ENCODE measurements around the gene SLC13A3.

SLC13A3 gene

GRCh38 chr20:46601603-46602122, 49.6 kb downstream of the SLC13A3 start:
- DNase-seq: no peak

GRCh38 chr20:46600286-46600752, 50.9 kb downstream of the SLC13A3 start:
- no peak for DNase-seq

DNA sequence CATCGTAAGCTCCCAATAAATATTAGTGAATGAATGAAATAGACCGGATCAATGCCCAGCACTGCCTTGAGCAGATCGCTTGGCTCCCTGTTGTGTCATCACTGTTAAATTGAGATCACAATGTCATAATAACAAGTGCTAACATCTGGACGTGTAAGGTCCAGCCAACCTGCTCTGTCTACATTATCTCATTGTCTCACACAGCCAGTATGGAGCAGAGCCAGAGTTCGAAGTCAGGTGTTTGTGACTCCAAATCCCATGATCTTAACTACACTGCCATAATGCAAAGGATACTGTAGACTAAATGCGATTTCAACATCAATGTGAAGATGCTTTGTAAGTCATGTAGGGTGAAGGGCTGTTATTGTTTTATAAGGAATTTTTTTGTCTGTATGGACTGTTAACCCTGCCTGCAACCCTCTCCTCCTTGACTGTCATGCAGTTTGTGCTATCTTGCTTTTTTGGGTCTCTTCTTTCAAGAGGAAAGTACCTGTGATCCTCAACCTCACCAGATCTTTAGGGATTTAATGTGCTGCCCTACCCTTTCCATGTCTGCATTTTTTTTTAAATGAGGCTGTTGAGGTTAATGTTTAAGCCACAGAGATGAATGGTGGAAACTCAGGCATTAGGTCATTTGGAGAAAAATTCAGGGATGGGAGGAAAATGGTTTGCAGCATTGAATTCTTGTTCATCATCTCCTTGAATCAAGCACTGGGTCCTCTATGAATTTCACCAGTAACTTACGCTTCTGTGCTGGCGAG, 51.9 kb downstream of the SLC13A3 start:
- DNase-seq: no peak

- DNase-seq: no peak
These were observed 55.3 kb downstream of the SLC13A3 start for GRCh38 chr20:46595933-46596332.

DNA sequence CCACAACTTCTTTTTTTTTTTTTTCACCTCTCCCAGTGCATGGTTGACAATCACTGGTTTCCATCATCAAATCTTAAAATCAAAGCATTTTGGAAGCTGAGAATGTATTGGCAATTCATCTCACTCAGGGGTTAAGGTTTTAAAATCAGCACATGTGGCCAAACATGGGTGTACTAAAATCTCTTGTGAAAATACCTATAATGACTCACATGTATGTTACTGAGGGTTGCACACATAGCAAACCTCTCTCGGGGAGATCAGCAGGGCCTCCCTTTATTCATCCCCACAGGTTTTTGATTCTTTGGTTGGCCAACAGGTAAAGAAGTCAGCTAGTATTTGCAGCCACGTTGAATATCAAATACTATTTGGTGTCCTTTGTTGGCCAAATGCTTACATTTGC, 56.5 kb downstream of the SLC13A3 start:
- DNase-seq: no peak

- DNase-seq: no peak
These were observed 58.5 kb downstream of the SLC13A3 start for GRCh38 chr20:46592580-46593362.

- no peak for DNase-seq
These were observed 60.8 kb downstream of the SLC13A3 start for GRCh38 chr20:46590443-46590842.

GRCh38 chr20:46588532-46589511, 62.4 kb downstream of the SLC13A3 start:
- DNase-seq: no peak

DNA sequence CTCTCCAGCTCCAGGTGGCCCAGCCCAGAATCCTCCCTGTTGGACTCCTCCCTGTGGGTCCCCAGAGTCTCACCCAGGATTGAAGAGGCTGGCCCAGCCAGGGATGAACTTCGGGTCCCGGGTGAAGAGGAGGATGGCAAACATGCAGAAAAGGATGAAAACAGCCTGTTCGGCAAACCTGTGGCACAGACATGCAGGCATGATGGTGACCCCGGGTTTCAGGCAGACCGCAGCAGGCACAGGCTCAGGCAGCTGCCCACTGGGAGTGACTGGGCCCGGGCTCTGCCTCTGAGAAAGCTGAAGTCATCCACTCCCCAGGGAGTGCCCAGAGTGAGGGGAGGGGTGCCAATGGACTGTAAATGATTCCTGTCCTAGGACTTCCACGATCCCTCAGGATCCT, 63.3 kb downstream of the SLC13A3 start:
- DNase-seq: no peak

- DNase-seq: no peak
These were observed 64.5 kb downstream of the SLC13A3 start for GRCh38 chr20:46586724-46587123.

- DNase-seq: no peak
These were observed 66.8 kb downstream of the SLC13A3 start for GRCh38 chr20:46584508-46584907.

GRCh38 chr20:46583411-46584214, 67.6 kb downstream of the SLC13A3 start:
- DNase-seq: no peak

DNA sequence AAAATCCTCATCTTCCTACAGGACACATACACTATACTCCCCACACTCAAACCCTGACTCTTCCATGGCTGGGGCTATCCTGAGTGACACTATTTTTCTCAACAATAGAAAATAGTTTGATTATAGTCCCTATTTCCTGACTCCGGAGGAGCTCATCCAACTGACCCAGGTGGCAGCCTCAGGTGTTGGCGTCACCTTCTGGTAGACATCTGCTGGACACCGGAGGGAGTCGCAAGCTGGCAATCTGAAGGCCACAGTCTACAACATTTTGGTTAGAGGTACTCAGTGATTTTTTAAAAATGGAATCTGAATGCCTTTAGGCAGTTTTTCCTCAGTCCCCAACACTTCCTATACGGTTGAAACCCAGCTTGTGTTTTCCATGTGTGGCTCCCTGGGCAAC, 68.6 kb downstream of the SLC13A3 start:
- DNase-seq: no peak

DNA sequence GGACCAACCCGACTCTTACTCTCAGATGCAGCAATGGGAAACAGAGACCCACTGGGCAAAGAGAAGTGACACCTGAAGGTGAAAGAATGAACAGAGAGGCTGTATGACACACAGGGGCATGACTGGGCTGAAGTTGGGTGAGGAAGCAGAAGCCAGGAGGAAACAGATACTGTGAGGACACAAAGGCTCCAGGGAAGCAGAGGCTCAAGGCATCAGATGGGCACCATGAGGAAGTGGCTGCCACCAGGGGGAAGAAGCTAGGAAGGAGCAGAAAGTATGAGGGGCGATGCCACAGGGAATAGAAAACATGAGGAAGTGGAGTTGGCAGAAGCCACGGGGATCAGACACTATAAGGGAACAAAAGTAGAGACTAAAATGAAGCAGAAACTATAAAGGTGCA, 69.9 kb downstream of the SLC13A3 start:
- no peak for DNase-seq

DNA sequence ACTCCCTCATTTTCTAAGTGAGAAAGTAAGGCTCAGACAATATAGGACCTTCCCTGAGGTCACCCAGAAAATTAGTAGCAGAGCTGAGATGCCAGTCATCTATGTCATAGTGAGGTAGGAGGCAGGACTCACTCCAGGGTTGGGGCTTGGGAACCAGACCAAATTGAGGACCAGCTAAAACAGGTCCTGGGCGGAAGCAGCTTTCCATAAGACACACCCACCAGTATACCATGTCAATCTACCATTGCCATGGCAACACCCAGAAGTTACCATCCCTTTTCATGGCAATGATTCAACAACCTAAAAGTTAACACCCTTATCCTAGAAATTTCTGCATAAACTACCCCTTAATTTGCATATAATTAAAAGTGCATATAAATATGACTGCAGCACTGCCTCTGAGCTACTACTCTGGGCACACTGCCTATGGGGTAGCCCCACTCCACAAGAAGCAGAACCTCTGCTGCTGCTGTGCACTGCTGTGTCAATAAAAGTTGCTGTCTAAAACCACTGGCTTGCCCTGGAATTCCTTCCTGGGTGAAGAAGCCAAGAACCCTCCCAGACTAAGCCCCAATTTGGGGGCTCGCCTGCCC, 70.5 kb downstream of the SLC13A3 start:
- no peak for DNase-seq

DNA sequence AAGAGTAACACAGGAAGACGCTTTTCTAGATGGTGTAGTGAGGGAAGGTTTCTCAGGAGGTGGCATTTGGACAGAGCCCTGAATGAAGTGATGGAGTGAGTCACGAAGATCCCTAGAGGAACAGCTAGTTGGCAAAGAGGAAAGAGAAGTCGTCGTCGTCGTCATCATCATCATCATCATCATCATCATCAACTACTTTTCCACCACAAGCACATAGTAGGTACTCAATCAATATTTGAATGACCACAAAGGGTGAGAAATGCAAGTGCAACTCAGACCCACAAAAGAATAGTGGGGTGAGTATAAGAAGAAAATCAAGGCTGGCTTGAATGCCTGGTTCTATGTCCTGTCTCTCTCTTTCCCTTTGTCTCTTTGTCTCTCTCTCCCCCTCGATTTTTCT, 72.5 kb downstream of the SLC13A3 start:
- DNase-seq: no peak

DNA sequence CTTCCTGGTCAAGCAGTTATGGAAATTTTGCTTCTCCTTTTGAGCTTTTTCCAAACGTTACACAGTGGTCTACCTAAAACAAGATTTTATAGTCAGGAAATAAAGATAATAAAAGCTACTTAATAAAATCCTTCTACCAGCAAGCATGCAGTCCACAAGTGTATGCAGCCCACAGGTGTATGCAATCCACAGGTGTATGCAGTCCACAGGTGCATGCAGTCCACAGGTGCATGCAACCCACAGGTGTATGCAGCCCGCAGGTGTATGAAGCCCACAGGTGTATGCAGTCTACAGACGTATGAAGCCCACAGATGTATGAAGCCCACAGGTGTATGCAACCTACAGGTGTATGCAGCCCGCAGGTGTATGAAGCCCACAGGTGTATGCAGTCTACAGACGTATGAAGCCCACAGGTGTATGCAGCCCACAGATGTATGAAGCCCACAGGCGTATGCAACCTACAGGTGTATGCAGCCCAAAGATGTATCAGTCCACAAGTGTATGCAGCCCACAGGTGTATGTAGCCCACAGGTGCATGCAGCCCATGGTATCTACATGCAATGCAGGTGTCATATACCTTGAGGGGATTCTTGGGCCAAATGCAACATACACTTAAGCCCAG, 74.4 kb downstream of the SLC13A3 start:
- no peak for DNase-seq

DNA sequence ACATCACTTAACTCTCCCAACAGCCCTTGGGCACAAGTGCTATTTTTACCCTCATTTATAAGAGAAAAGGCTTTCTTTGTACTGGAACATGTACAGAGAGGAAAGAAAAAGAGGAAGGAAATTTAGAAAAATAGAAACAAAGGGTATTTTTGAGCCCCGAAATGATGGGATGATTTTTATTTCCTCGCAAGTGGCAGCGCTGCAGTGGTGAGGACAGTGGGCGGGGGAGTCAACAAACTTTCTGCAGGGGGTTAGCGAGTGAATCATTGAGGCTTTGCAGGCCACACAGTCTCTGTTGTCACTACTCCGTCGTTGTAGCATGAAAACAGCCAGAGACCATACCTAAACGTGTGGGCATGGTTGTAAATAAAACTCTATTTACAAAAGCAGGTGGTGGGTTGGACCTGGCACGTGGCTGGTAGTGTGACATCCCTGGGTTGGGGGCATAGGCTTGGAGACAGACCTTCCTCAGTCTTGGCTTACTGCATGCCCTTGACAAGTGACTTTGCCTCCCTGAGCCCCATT, 75.3 kb downstream of the SLC13A3 start:
- DNase-seq: no peak

GRCh38 chr20:46575394-46575793, 75.9 kb downstream of the SLC13A3 start:
- DNase-seq: no peak

DNA sequence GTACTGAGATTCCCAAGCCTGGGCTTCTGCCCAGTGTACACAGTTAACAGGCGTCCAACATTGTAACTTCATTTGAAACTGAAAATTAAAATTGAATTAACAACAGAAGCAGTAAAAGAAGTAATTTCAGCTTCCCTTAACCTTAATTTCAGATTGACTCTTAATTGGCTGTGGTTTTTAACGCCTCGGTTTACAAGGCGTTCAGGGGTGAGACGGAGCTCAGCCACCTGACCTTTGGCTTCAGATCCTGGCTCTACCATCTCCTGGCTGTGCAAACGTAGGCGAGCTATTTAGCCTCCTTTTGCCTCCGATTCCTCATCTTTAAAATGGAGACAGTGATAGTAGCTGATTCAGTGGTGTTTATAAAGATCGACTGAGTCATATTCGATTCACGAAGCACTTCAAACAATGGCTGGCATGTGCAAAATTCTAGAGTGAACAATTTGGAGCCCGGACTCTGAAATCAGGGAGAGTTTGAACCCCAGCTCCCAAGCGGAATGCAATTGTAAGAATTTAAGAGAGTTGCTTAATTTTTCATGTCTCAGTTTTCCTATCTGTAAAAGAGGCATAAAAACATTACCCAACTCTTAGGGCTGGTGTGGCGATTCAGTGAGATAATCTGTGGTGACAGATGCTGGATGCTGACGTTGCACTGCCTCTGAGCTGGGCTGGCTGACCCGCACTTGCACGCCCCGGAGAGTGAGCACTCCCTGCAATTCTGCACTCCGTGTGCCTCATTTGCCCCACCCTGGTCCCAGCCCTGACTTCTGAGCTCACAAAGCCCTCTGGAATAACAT, 77.3 kb downstream of the SLC13A3 start:
- DNase-seq: no peak
